HCEC 1CT (cell line): ENCODE data around the gene CTTN.
"Not testable (repeated sequence)": the region's sequence is repeated elsewhere in the genome, so short reads cannot be mapped to it uniquely, and the experiment has no call there.

Experiments
- DNase-seq: peaks from one replicate; pipeline ENCODE4 v3.0.0-alpha.2; 2017

Gene CTTN

DNA sequence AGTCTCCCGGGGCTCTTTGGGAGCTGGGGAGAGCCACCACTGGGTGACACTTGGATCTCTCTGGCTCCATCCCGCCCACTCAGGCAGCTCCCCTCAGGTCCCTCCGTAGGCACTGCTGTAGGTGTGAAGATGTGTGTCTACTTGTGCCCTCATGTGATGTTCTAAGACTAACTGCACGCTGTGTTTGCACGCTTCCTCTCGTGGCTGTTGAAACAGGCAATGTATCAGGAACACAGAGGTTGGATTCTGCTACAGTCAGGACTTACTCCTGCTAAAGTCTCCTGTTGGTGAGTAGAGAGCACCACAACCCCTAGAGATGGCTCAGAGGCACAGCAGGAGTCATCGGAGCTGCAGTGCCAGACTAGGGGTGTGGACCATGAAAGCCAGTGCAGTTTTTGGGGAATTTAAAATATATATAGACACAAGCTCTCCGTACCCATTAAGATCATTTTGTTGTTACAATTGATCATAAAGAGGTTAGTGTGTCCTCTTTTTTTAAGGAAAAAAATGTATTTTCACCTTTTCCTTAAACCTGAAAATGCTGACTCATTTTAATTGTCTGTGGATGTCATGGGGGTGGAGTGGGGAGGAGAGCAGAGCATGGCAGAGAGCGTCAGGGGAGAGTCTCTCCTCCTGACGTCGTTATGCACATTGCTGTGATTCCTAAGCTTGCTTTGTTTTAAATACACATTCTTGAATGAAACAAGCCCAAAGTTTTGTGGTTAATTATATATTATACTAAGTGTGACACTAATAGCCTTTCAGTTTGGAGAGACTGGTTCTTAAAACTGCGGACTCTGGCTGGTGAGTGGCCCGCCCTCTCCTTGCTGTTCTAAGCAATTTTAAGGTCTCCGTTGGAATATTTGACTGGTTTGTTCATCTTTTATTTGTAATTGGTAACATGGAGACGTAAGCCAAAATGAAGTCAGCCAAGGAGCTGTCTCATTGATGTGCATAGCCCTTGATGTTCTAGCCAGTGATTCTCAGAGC, 16.2 kb upstream of the CTTN start:
- DNase-seq = peak; percentile 35

DNA sequence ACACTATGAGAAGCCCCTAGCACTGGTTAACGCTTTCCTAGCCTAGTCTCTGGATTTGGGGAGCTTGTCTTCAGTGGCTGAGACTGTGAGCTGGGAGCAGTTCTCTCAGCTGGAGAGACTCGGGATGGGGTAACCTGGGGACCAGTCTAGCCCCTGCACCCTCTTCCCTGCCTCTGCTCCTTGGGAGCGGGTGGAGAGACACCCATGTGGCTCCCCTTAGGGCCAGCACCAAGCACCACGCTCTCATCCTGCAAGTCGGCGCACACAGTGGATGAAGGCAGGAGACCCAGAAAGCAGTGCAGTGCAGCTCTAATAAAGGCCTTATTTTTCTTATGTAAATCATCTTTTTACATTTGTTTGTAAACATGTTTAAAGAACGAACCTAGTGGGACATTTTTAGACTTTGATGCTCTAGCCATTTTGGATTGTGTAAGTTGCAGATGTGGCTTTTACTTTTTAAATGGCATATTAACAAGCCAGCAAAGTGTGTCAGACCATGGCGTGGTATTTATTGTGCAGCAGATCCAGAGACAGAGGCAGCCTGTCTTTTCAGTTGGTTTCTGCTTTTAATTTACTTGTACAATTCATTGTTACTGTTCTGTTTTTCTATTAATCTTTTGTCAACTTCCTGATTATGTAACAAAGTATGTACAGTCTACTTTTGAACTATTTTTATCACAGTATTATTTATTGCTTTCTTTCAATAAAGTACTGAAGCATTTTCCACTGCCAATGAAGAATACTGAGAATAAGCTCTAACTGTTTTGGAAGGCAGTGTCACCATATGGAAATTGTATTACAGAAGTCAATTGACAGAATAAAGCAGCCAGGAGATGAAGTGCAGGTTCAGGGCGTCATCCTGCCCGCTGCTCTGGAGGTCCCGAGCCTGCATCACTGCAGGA, 14.4 kb upstream of the CTTN start:
- DNase-seq = no peak

DNA sequence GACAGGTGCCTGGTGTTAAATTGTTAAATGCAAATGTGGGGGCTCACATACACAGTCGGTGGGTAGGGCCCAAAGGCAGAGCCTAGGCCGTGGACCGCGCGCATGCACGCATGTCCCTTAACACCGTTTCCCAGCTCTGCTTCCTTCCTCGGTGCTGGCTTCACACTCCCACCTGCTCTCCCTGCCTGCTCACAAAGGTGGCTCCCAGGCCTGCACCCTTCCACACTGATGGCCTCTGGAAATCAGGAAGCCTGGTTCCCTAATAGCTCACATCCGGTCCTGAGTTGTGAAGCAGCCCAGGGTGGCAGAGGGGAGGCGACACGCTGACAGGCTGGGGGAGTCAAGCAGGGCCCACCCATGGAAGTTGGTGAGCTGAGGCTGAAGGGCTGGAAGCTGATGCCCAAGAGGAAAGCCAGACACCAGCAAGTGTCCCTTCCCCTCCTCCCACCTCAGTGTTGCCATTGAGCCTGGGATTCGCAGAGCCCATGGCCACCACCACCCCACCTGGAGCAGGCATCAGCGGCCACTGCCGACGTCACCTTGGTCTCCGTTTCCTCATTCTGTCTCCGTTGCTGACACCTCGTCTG, 13.7 kb upstream of the CTTN start:
- no peak for DNase-seq

DNA sequence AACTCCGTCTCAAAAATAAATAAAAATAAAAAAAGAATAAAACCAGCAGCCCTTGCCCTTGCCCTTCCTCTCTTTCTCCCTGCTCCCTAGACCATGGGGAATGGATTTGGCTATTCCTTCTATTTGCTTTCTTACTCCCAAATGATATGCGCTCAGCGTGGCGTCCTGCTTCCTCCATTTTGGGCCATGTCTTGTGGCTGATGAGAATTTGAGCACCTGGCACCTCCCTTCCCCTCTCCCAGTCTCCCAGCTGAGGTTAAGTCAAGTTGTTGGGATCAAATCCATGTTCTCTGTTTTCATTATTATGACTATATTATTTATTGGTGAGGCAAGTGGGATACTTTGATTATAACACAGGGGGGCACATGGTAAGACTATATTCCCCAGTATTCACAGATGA, 10.8 kb upstream of the CTTN start:
- no peak for DNase-seq

DNA sequence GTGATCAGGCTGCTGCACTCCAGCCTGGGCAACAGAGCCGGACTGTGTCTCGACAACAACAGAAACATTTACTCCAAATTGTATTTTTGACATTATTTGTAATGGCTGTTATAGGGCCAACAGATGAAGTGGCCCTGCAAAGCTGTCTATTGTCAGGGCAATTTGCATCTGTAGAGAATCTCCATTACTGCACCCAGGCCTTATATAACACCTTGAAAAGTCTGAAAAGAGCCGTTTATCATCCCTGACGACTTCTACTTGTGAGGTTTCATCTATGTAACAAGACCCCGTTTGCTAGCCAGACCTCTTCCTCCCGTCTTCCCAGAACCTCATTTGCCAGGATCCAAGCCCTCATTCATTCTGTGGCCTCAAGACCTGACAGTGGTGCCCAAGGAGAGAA, 9.1 kb upstream of the CTTN start:
- DNase-seq = no peak

DNA sequence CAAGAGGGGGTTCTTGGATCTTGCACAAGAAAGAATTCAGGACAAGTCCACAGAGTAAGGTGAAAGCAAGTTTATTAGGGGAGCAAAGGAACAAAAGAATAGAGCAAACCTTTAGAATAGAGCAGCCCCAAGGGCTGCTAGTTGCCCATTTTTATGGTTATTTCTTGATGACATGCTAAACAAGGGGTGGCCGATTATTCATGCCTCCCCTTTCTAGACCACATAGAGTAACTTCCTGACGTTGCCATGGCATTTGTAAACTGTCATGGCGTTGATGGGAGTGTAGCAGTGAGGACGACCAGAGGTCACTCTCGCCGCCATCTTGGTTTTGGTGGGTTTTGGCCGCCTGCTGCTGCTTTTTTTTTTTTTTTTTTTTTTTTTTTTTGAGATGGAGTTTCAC, 7.4 kb upstream of the CTTN start:
- DNase-seq = not testable (repeated sequence)

DNA sequence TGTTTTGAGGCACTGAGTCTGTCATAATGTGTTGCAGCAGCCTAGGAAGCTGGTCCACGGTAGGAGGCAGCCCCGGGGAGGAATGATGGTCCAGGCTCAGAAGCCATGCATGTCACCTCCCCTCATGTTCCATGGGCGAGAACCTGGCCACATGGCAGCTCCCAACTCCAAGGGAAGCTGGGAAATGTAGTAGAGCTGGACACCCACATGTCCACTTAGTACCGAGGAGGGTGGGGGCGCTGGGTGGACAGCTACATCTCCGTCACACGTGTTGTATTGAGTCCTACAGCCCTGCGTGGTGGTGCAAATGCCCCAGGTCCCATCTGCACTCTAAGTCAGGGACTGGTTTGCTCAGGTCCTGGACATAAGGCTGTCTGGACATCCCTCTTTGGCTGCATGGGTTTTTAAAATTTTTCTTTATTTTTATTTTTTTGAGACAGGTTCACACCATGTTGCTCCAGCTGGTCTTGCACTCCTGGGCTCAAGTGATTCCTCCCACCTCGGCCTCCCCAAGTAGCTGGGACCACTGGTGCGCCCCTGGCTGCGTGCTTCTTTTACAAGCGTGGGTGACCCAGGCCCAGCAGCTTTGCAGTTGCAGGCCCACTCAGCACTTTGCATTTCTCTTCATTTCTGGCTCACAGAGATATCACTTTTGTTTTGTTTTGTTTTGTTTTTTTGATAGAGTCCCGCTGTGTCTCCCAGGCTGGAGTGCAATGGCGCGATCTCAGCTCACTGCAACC, 3.9 kb upstream of the CTTN start:
- DNase-seq = no peak

DNA sequence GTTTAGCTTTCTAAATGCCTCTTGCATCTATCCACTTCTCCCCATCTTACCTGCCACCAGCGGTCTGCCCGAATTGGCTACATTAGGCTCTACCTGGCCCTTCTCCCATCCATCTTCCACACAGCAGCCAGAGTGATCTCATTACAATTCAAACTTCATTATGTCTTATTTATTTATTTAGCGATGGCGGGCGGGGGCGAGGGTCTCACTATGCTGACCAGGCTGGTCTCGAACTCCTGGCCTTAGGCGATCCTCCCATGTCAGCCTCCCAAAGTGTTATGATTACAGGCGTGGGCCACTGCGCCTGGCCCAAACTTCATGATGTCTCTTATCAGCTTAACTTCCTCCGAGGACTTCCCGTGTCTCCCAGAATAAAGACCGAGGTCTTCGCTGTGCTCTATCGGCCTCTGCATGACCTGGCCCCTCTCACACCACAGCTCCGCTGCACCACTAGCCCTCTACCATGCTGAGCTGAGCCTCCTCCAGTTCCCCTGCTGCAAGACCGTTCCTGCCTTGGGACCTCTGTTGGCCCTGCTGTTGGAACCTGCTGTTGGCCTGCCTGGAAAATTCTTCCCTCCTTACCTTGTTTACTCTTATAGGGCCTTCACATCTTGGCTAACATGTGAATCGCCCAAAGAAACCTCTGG, 870 bp upstream of the CTTN start:
- DNase-seq = peak; percentile 11

DNA sequence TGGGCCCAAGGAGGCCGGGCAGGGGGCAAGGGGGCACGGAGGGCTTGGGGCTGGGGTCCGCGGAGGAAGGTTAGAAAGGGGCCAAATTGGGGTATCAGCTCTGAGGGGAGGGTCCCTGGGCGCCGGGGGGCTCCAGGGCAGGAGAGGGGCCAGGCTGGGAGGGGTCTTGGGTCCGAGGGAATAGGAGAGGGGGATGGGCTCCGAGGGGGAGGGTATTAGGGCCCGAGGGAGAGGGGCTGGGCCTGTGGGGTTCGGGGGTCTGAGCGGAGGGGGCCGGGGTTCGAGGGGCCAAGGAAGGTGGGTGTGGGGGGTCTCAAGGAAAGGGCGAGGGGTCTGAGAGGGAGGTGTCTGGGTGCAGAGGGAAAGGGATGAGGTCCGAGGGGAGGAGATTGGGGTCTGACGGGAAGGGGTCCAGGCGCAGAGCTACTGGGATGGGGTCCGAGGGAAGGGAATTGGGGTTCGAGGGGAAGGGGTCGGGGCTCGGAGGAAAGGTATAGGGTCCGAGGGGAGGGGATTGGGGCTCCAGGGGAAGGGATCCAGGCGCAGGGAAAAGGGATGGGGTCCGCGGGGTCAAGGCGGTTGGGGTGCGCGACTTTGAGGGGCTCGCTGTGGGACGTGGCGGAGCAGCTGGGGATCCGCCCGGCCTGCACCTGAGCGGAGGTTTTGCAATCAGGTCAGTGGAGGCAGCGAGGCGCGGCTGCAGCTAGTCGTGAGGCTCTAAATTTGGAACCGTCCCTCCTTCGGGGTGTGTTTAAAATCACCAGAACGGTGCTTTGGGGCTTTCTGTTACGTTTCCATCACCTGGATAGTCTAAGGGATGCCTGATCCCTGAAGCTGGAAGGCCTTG, 728 bp downstream of the CTTN start:
- no peak for DNase-seq

DNA sequence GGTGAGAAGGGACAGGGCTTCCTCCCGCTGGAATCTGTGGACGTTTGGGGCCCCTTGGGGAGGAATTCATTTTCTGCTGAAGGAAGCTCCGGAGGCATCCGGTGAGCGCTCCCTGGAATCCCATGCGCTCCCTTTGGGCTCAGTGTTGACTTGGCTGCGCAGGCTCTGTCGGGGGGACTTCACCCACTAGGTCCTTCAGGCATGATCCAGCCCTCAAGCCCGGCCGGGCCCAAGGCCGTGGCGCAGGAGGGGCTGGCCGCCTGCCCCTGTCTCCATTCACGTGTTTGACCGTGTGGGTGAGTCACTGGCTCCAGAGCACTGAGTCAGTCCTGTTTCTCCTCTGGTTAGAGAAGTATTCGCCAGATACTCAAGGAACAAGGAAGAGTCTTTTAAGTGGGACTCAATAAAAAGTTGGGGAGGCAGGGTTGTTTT, 1.4 kb downstream of the CTTN start:
- DNase-seq = peak; percentile 94

DNA sequence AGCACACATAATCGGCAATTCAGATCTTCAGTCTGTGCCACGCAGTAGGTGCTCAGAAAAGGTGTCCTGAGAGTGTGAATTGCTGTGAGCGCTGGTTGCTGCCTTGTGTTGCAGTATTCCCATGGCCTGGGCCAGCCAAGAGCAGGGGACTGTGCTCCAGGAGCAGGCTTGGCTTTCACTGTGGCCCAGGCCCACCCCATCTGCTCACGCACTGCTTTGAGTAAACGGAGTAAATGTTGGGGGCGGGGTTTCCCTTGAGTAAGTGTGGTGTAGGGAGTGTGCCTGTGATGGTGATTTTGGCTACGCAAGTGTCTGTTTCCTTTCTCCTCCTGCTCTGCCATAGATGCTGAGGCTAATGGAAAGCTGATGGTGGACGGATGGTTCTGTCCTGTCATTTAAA, 2.3 kb downstream of the CTTN start:
- no peak for DNase-seq

DNA sequence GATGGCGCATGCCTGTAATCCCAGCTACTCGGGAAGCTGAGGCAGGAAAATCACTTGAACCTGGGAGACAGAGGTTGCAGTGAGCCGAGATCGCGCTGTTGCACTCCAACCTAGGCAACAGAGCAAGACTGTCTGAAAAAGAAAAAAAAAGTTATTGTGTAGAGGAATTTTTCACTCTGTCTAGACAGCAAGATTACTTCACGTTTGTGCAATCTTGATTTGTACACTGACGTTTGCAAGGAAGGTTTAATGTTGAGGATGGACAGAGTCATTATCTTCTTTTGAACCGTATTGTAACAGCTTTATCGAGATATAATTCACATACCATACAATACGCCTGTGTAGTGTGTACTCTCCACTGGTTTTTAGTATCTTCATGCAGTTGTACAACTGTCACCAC, 3.7 kb downstream of the CTTN start:
- no peak for DNase-seq

DNA sequence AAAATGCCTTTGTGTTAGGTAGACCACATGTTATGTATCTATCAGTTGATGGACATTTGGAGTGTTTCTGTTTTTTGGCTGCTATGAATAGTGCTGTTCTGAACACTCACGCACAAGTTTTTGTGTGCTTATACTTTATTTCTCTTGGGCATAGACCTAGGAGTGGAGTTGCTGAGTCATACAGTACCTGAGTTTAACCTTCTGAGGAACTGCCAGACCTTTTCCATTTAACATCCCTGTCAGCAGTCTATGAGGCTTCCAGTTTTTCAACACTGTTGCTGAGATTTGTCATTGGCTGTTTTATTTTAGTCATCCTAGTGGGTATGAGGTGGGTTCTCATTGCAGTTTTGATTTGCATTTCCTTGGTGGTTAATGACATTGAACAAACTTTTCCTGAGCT, 4.4 kb downstream of the CTTN start:
- DNase-seq = no peak

DNA sequence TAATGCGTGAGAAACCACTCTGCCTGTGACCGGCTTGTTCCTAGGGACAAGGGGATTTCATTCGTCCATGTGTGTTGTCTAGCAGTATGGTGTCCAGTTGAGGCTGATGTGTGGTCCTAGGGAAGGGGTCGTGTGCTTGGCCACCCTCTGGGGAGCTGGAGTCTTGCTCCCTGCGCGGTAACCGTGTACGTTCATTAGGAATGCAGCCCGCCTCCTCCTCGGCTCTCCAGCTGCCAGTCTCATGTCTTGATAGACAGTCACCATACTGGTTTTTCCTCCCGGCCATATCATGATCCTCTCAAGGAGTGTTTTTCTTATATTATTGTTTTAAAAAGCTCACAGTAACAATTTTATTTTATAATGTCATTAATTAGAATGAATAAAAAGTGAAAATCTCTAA, 5.9 kb downstream of the CTTN start:
- no peak for DNase-seq

DNA sequence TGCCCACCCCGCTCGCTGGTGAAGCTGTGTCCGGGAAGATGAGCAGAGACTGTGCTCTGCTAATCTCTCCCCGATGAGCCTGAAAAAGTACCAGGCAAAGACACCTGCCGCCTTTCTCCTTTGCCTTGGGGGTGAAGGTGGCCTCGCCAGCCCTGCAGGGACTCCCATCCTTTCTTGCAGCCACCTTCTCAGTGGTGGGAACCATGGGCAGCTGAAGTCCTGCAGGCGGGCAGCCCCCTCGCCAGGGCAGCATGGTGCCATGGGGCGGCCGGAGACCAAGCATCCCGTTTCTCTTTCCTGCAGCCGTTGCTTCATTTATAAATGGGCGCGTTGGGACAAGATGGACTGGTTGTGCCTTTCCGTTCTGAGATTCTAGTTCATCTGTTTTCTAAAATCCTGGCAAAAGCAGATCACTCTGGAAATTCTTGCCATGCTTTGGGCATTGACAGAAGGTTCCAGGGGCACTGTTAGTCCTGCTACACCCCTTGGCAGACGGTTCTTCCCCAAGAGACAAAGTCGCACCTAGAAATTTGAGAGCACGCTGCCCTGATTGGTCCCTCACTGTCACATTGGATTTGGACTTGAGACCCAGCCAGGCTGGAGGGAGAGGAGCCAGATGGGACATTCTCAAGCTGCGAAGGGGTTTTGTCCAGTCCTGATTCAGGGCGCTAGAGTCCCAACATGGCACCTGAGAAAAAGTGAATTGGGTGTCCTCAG, 7.5 kb downstream of the CTTN start:
- no peak for DNase-seq

DNA sequence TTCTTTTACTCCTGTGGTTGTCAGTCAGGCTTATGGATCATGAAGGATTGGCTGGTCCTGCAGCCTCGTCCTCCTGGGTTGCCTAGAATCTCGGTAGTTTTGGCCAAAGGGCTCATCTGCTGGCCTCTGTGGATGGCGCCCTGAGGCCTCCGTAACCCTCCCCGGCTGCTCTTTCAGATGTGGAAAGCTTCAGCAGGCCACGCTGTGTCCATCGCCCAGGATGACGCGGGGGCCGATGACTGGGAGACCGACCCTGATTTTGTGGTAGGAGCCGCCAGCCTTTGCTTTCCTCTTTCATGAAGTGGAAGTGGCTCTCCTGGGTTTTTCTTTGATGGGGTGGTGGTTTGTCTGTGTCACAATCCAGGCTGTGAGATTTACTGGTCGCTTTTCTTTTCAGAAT, 8.8 kb downstream of the CTTN start:
- DNase-seq = no peak

DNA sequence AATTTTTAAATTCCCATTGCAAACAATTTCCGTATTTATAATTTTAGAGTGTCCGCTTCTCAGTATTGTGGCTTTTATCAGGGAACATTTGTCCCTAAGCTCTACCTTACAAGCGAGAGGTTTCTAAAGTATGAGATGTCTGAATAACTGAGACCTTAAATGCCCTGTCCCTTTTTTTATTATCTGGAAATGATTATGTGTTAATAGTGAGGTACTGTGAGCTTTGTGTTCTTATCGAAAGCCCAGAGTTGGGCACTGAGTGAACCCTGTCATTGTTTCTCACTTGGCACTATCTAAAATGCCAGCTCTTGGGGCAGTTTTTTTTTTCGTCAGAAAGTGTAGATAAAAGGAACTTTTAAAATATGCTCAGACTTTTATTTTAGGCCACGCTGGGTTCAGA, 9.5 kb downstream of the CTTN start:
- no peak for DNase-seq

DNA sequence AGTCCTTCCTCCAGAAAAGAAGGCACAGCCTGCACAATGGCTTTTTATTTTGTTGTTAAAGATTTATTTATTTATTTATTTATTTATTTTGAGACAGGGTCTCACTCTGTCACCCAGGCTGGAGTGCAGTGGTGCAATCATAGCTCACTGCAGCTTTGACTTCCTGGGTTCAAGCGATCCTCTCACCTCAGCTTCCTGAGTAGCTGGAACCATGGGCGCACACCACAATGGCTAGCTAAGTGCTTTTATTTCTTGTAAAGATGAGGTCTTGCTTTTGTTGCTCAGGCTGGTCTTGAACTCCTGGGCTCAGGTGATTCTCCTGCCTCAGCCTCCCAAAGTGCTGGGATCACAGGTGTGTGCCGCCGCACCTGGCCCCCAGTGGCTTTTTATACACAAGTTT, 10.0 kb downstream of the CTTN start:
- DNase-seq = not testable (repeated sequence)

DNA sequence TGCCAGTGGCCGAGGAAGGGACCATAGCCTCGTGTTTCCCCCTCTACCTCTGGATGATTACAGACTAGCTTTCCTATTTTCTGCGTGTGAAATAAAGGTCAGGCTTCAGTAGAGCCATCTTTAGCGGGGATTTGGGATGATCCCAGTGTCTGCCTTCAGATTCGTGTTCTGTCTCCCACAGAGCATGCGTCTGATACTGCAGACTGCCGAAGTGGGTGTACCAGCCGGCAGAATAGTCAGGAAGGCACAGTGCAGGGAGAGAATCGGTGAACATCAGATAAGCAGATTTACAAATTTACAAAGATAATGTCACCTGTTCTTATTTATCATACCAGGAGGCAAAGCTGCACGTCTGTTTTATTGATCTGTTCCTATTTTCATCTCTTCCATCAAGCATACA, 11.1 kb downstream of the CTTN start:
- DNase-seq = no peak

DNA sequence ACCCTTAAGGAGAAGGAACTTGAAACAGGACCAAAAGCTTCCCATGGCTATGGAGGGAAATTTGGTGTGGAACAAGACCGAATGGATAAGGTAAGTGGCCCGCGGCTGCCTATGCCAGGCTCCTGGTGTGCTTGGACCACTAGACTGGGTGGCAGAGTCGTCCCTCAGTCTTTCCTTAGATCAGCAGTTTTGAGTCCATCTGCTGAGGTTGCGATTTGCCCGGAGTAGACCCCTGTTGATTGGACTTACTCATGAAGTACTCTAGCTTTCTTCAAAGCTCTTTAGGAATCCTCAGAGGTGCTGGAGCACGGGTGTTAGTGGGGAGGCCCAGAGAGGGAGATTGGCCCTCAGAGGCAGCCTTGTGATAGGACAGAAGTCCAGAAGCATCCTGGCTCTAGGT, 11.5 kb downstream of the CTTN start:
- no peak for DNase-seq
